ENCODE data around the gene TMEM43. TPM values are rescaled to one million over a fixed set of nuclear protein-coding genes. Genes with fewer than 3 reads are reported as not detected.
A peak's percentile ranks its signal among the peaks of the same experiment; 100 is the strongest.

Gene TMEM43
- polyA plus RNA-seq, 3 donors: 55.4 to 69.7 (median 66.7) TPM

GRCh38 chr3:14179795-14180194 is 54.9 kb downstream of the TMEM43 start:
- H3K79me2 ChIP-seq (ENCODE audit: insufficient read depth, low read length): peaks cover 49% of the 10 kb centered on the region
- Mint-ChIP-seq H3K9me3 (peaks cover 0 to 3% (median 0%) of the 10 kb centered on the region in 7 donors), H3K4me1 (peaks cover 33% of the 10 kb centered on the region), H3K36me3 (peaks cover 22 to 30% of the 10 kb centered on the region in 2 donors), H3K4me3 (no peak overlapping the region), H3K27me3 (ENCODE audit: low read depth in 3 of 3) (peaks cover 0 to 5% (median 0%) of the 10 kb centered on the region in 3 donors), H3K27ac (peak overlapping the region in 1 of 7 donors; percentile 99)
- no peak overlapping the region for H2AFZ ChIP-seq (ENCODE audit: insufficient read depth, low read depth, low read length, poor library complexity, severe bottlenecking)
- H3K27ac ChIP-seq (ENCODE audit: low read depth in 1 of 2, low read length in 2 of 2): no peak overlapping the region
- no peak overlapping the region for H3K4me2 ChIP-seq (replicated peaks; ENCODE audit: extremely low read depth, low read length, poor library complexity, severe bottlenecking)
- H4K20me1 ChIP-seq (ENCODE audit: insufficient read depth, low read length): peaks cover 4% of the 10 kb centered on the region
- H3K9ac ChIP-seq (ENCODE audit: insufficient read depth, low read length, poor library complexity, severe bottlenecking): no peak overlapping the region
- TF ChIP-seq CTCF (IDR thresholded peaks at IDR 0.05): no peak
- intact Hi-C loops (cut with micrococcal nuclease): loop anchor here (5.0 kb wide), 3 partner anchors 37 to 768 kb away; partner anchors contain the start of genes CCDC174 (in 1 of the 2) and NR2C2 (in 1 of the 2)
- peaks cover 33 to 36% of the 10 kb centered on the region in 2 donors for H3K36me3 ChIP-seq (replicated peaks in 1 of 2; ENCODE audit: control insufficient read depth in 1 of 2, insufficient read depth in 2 of 2, low read length in 2 of 2)
- H3K4me1 ChIP-seq (ENCODE audit: control insufficient read depth in 1 of 2, insufficient read depth in 2 of 2, low read length in 2 of 2): peaks cover 14 to 21% of the 10 kb centered on the region in 2 donors
- no CpG with 5 or more reads among the region's 1 CpG for WGBS (ENCODE audit: insufficient coverage)
- H3K9me3 ChIP-seq (replicated peaks in 1 of 2; ENCODE audit: control insufficient read depth in 1 of 2, insufficient read depth in 1 of 2, low read length in 2 of 2): no peaks in the 10 kb centered on the region
- H3K4me3 ChIP-seq (replicated peaks in 1 of 3; ENCODE audit: low read depth in 2 of 3, low read length in 3 of 3): peak overlapping the region in 1 of 3 experiments; percentile 87
- no peak for DNase-seq
- H3K27me3 ChIP-seq (ENCODE audit: control insufficient read depth in 2 of 2, insufficient read depth in 2 of 2, low read length in 2 of 2): no peaks in the 10 kb centered on the region

GRCh38 chr3:14181253-14181652 is 56.4 kb downstream of the TMEM43 start:
- peaks cover 14 to 21% of the 10 kb centered on the region in 2 donors for H3K4me1 ChIP-seq (ENCODE audit: control insufficient read depth in 1 of 2, insufficient read depth in 2 of 2, low read length in 2 of 2)

More at GRCh38 chr3:14181253-14181652, 56.4 kb downstream of the TMEM43 start:
- Histone ChIP-seq H3K27me3 (ENCODE audit: control insufficient read depth in 2 of 2, insufficient read depth in 2 of 2, low read length in 2 of 2) (no peaks in the 10 kb centered on the region), H3K27ac (ENCODE audit: low read depth in 1 of 2, low read length in 2 of 2) (no peak overlapping the region), H3K36me3 (replicated peaks in 1 of 2; ENCODE audit: control insufficient read depth in 1 of 2, insufficient read depth in 2 of 2, low read length in 2 of 2) (peaks cover 45 to 51% of the 10 kb centered on the region in 2 donors), H3K4me3 (replicated peaks in 1 of 3; ENCODE audit: low read depth in 2 of 3, low read length in 3 of 3) (no peak overlapping the region), H4K20me1 (ENCODE audit: insufficient read depth, low read length) (no peaks in the 10 kb centered on the region), H3K9me3 (replicated peaks in 1 of 2; ENCODE audit: control insufficient read depth in 1 of 2, insufficient read depth in 1 of 2, low read length in 2 of 2) (no peaks in the 10 kb centered on the region), H3K9ac (ENCODE audit: insufficient read depth, low read length, poor library complexity, severe bottlenecking) (no peak overlapping the region), H3K79me2 (ENCODE audit: insufficient read depth, low read length) (peaks cover 42% of the 10 kb centered on the region), H2AFZ (ENCODE audit: insufficient read depth, low read depth, low read length, poor library complexity, severe bottlenecking) (no peak overlapping the region), H3K4me2 (replicated peaks; ENCODE audit: extremely low read depth, low read length, poor library complexity, severe bottlenecking) (no peak overlapping the region)
- Mint-ChIP-seq H3K27ac (no peak overlapping the region), H3K9me3 (peaks cover 0 to 3% (median 0%) of the 10 kb centered on the region in 7 donors), H3K4me1 (peaks cover 18% of the 10 kb centered on the region), H3K27me3 (ENCODE audit: low read depth in 3 of 3) (peaks cover 0 to 5% (median 0%) of the 10 kb centered on the region in 3 donors), H3K36me3 (peaks cover 29 to 44% of the 10 kb centered on the region in 2 donors), H3K4me3 (no peak overlapping the region)
- TF ChIP-seq CTCF (IDR thresholded peaks at IDR 0.05): no peak
- intact Hi-C loops (cut with micrococcal nuclease): no loop called here
- WGBS (ENCODE audit: insufficient coverage): no CpG with 5 or more reads among the region's 3 CpGs
- no peak for DNase-seq

All from CD14-positive monocyte (primary cell).